ENCODE results near the gene RGS9BP.

The RGS9BP gene

DNA sequence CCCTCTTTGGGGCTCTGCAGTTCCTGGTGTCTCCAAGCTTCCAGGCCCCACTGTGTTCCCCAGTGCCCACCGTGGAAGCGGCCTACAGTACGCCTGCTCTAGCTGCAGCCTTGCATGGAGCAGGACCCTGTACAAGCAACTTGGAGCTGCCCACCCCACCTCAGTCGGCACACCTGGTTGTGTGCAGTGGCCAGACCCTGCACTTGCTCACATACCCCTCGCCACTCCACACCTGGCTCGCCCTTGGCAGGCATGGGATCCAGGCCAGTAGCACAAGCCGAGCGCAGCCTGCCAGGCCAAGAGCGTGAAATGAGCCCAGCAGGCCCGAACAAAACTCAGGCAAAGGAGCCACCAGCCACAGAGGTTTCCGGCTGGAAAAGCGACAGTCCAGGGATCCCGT, 37.0 kb upstream of the RGS9BP start:
- TF ChIP-seq, protein P1, sequence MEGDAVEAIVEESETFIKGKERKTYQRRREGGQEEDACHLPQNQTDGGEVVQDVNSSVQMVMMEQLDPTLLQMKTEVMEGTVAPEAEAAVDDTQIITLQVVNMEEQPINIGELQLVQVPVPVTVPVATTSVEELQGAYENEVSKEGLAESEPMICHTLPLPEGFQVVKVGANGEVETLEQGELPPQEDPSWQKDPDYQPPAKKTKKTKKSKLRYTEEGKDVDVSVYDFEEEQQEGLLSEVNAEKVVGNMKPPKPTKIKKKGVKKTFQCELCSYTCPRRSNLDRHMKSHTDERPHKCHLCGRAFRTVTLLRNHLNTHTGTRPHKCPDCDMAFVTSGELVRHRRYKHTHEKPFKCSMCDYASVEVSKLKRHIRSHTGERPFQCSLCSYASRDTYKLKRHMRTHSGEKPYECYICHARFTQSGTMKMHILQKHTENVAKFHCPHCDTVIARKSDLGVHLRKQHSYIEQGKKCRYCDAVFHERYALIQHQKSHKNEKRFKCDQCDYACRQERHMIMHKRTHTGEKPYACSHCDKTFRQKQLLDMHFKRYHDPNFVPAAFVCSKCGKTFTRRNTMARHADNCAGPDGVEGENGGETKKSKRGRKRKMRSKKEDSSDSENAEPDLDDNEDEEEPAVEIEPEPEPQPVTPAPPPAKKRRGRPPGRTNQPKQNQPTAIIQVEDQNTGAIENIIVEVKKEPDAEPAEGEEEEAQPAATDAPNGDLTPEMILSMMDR (IDR thresholded peaks at IDR 0.05; ENCODE audit: insufficient read depth, low read length, missing control alignments) = no peak
- ChIA-PET CTCF (interaction anchor here (1.0 to 1.2 kb wide), 2 partner anchors 11 to 37 kb away, joined by 4 read pairs; no protein-coding TSS in a partner anchor), POLR2A (no interaction called here)
- no peak overlapping the region for H3K4me3 ChIP-seq (ENCODE audit: low read depth, low read length)
- DNase-seq (ENCODE audit: low read depth, low spot score) = no peak

DNA sequence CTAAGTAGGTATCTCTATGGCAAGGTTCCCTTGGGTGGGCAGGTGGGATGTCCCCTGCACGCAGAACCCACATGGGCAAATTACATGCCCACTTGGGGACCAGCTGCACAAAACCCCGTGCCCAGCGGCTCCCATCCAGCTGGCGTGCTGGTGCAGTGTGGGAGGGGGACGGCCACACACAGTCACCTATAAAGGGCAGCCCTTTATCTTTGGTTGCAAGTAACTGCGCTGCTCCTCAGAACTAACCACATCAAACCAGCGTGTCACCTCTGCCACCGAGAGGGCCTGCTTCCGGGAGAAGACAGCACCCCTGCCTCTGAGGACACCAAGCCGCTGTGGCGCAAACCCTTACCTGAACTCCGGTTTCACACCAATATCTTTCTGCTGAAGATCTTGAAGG, 32.9 kb upstream of the RGS9BP start:
- H3K4me3 ChIP-seq (ENCODE audit: low read depth, low read length) = no peak overlapping the region
- ChIA-PET CTCF (no interaction called here), POLR2A (no interaction called here)
- DNase-seq (ENCODE audit: low read depth, low spot score) = no peak
- TF ChIP-seq, protein P1 (IDR thresholded peaks at IDR 0.05; ENCODE audit: insufficient read depth, low read length, missing control alignments) = no peak

DNA sequence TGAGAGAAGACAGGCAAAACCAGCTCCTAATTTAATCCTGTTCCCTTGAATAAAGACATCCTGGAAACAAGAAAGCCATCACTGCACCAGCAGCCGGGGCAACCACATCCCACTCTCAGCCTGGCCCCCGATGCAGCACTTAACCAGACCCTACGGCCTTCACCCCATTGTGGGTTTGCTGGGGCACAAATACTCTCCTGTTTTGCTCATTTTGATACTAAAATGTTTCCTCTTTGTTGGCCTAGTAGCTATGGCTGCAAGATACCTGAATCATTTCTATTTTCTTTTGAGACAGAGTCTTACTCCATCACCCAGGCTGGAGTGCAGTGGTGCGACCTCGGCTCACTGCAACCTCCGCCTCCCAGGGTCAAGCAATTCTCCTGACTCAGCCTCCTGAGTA, 29.1 kb upstream of the RGS9BP start:
- DNase-seq (ENCODE audit: low read depth, low spot score) = no peak
- TF ChIP-seq, protein P1 (IDR thresholded peaks at IDR 0.05; ENCODE audit: insufficient read depth, low read length, missing control alignments) = no peak

DNA sequence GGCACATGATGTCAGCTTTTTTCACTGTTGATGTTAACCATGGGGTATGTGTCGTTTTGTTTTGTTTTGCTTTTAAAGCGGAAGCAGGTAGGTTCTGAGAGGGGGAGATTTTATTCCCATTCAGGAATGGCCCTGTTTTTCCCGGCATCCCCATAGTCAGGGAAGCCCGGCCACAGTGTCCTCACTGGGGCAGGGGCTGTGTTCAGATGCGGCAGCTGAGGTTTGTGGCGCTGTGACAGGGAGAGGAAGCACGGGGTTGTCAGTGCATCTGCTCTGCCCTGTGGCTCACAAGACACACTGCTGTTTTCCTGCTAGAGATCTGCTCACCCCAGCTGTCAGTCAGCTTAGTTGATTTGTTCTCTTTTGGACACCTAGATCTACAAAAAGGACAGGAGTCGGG, 28.3 kb upstream of the RGS9BP start:
- H3K4me3 ChIP-seq (ENCODE audit: low read depth, low read length) = no peak overlapping the region
- TF ChIP-seq, protein P1 (IDR thresholded peaks at IDR 0.05; ENCODE audit: insufficient read depth, low read length, missing control alignments) = no peak
- DNase-seq (ENCODE audit: low read depth, low spot score) = no peak
- CTCF ChIA-PET = no interaction called here
- POLR2A ChIA-PET = no interaction called here

More for the DNA sequence above, 29.1 kb upstream of the RGS9BP start:
- CTCF ChIA-PET = no interaction called here
- H3K4me3 ChIP-seq (ENCODE audit: low read depth, low read length) = no peak overlapping the region
- POLR2A ChIA-PET = no interaction called here

DNA sequence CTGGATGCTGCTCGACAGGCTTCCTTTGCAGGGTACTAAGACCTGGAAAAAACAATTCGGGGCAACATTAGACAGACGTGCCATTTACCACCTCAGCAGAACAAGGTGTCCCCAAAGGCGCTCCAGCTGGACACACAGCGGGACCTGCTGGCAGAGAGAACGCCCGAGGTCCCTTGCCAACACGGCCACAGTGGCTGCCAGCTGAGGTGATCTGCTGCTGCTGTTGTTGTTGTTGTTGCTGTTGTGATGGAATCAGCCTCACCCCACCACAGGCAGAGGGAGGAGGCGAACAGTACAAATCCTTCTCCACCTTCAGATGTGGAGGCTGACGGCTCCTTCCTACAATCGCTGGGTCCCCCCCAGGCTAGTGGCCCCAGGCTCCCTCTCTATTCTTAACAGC, 25.9 kb upstream of the RGS9BP start:
- TF ChIP-seq, protein P1 (IDR thresholded peaks at IDR 0.05; ENCODE audit: insufficient read depth, low read length, missing control alignments) = no peak
- DNase-seq (ENCODE audit: low read depth, low spot score) = no peak
- POLR2A ChIA-PET = interaction anchor here (0.7 kb wide), 1 partner anchor 27 kb away, joined by 3 read pairs; no protein-coding TSS in a partner anchor
- CTCF ChIA-PET = interaction anchor here (1.5 kb wide), 1 partner anchor 50 kb away, joined by 3 read pairs; no protein-coding TSS in a partner anchor
- H3K4me3 ChIP-seq (ENCODE audit: low read depth, low read length) = no peak overlapping the region

DNA sequence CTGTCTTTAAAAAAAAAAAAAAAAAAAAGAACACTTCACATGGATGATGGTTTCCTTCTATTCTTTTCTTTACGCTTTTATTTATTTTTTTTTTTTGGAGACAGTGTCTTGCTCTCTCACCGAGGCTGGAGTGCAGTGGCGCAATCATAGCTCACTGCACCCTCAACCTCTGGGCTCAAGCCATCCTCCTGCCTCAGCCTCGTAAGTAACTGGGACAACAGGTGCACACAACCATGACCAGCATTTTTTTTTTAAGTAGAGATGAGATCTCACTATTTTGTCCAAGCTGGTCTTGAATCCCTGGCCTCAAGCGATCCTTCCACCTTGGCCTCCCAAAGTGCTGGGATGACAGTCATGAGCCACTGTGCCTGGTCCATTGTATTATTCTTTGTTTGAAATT, 25.0 kb upstream of the RGS9BP start:
- CTCF ChIA-PET = no interaction called here
- no peak overlapping the region for H3K4me3 ChIP-seq (ENCODE audit: low read depth, low read length)
- POLR2A ChIA-PET = no interaction called here
- DNase-seq (ENCODE audit: low read depth, low spot score) = no peak
- TF ChIP-seq, protein P1 (IDR thresholded peaks at IDR 0.05; ENCODE audit: insufficient read depth, low read length, missing control alignments) = no peak
